ENCODE data around the gene HMGXB4.

Gene HMGXB4

DNA sequence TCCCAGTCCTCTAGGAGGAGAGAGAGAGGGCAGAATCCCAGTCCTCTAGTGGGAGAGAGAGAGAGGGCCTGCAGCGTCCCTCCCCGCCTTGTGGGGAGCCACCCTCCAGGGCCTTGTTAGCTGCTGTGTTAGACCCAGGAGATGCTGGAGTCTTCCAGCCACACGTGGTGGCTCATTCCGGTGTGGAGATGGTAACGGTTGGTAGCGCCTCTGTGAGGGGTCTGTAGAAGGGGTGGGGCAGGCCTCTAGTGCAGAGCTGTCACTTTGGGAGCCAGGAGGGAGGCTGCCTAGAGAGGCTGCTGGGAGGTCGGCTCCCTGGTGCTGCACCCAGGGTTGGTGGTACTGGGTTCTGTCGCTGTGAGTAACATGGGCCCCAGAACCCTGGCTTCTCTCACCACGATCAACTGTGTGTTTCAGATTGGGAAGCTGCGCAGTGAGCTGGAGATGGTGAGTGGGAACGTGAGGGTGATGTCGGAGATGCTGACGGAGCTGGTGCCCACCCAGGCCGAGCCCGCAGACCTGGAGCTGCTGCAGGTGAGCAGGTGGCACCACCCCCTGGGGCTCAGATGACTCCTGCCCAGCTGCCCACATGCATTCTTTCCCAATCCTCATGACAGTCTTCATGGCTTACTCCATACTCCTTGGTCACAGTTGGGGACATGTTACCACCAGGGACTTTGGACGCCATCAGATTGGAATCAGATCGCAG lies 69.7 kb downstream of the HMGXB4 start:
- no peak for DNase-seq (ENCODE audit: low read depth in 2 of 2)

DNA sequence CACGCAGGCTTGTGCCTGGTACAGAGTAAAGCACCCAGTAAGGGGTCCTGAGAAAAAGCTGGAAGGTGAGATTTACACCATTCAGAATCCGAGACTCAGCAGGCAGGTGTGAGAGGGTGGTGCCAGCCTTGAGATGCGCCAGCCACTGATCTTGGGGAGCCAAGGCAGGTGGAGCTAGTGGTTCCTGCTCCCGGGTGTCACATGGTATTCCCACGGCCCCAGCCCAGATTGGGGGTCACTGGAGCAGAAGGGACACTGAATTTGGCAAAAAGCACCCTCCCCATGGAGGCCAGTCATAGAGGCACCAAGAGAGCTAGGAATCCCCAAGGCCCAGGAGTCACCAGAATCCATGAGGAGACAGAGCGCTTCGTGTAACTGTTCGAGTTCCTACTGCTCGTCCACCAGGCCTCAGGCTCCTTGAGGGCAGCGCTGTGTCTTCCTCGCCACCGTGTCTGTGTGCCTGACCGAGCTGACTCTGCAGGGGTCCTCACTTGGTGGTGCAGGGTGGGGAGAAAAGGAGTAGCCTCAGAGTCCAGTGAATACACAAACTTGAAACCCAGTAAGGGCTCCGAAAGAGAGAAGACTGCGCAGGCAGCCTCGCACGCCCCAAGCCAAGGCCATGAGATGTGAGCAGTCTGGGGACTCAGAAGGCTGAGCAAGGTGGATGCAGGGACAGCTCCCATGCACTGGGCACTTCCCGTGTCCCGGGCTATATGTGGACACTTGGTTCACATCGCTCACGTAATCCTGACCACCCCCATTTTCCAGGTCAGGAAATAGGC lies 70.6 kb downstream of the HMGXB4 start:
- DNase-seq (ENCODE audit: low read depth in 2 of 2) = no peak

DNA sequence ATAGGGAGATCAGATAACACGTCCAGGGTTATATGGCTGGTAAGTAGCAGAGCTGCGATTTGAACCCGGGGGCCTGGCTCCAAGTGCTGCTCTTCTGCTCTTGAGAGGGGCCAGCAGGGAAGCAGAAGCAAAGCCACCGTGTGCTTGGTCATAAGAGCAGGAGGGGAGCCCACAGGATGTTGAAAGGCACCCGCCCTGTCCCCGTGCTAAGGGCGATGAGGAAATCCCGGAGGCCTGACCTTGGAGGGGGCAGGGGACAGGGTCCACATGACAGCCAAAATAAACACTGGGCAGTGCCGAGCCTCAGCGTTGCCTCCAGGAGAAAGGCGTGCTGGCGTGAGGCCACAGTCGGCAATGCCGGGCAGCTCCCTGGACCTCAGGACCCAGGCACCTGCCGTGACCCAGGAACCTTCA lies 71.2 kb downstream of the HMGXB4 start:
- no peak for DNase-seq (ENCODE audit: low read depth in 2 of 2)

DNA sequence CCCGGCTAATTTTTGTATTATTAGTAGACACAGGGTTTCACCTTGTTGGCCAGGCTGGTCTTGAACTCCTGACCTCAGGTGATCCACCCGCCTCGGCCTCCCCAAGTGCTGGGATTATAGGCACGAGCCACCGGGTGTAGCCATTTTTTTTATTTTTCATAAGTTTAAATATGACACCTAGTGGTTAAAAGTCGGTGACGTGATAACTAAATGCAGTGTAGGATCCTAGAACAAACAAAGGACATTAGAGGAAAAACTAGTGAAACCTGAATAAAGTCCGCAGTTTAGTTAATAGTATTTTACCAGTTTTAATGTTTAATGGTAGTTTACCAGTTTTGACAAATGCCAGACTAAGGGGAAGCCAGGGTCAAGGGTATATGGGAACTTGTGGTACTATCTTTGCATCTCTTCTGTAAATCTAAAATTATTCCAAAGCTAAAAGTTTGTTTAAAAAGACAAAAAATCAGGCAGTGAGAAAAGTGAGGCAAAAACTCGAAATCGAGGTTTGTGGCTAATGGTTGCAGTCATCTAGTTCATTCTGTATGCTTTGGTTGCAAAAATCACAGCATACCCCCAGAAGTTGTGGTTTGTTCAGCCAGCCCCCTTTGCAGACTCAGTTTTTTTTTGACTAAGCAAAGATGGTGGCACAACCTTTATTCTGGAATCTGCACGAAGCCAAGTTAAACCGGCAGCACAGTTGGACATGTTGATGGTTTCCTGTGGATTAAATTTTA lies 72.0 kb downstream of the HMGXB4 start:
- no peak for DNase-seq (ENCODE audit: low read depth in 2 of 2)

DNA sequence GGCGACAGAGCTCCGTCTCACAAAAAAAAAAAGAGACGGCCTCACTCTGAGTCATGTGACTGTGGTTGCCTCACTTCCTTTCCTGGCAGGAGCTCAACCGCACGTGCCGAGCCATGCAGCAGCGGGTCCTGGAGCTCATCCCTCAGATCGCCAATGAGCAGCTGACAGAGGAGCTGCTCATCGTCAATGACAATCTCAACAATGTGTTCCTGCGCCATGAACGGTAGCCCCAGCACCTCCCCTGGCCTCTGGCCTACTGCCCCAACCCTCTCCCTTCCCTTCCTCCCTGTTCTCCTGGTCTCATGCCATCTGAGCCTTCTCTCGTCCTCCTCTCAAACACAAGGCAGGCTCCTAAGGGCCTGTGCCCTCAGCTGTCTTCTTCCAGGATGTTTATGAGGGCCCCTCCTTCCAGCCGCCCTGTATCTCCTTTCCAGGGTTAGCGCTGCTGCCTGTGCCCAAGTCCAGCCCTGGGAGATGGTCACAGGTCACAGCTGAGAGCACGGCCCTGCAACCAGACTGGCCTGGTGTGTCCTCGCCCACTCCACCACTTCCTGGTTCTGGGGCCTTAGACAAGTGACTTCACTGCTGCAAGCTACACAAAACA lies 73.1 kb downstream of the HMGXB4 start:
- peak in 1 of 2 donors; percentile 56 for DNase-seq (ENCODE audit: low read depth in 2 of 2)

DNA sequence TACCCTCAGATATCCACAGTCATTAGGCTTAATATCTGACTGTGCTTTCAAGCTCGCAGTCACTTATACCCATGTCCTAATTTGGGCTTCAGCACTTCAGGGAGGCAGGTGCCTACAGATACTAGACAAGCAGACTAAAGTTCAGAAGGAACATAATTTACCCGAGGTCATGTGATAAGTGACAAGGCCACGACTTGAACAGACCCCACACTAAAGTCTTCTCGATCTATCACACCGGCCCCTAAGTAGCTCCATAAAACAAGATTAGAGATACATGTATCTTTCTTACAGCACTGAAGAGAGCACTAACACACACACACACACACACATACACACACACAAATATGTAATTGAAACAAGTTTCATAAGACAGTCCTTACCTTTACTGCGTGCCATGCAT lies 75.0 kb downstream of the HMGXB4 start:
- no peak for DNase-seq (ENCODE audit: low read depth in 2 of 2)

DNA sequence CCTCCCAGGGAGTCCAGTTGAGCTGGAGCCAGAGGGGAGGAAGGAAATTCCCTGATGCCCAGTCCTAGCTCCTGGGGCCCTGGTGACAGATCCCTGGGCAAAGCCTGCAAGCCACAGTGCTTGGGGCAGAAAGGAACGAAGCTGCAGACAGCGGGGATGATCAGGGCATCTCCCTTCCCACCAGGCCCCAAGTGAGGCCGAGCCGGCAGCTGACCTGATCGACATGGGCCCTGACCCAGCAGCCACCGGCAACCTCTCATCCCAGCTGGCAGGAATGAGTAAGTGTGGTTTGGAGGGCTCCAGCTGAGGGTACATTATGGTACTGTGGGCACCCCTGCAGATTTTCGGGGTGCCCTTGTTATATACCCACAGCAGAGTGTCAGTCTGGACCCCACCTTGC lies 75.9 kb downstream of the HMGXB4 start:
- DNase-seq (ENCODE audit: low read depth in 2 of 2) = no peak

DNA sequence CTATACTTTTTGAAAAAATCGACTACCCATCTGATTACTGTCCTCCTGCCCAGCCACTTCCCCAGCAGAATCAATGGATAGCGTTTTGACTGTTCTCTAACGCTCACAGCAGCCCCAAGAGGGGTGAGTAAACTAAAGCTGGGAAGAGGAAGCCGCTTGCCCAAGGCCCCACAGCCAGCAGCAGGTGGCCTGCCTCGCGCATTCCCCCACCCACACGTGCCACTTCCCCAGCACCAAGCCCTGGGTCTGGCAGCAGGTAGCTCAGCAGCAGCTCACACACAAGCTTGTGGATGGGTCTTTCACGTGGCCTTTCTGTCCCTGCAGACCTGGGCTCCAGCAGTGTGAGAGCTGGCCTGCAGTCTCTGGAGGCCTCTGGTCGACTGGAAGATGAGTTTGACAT lies 76.7 kb downstream of the HMGXB4 start:
- peak in 1 of 2 donors; percentile 39 for DNase-seq (ENCODE audit: low read depth in 2 of 2)

DNA sequence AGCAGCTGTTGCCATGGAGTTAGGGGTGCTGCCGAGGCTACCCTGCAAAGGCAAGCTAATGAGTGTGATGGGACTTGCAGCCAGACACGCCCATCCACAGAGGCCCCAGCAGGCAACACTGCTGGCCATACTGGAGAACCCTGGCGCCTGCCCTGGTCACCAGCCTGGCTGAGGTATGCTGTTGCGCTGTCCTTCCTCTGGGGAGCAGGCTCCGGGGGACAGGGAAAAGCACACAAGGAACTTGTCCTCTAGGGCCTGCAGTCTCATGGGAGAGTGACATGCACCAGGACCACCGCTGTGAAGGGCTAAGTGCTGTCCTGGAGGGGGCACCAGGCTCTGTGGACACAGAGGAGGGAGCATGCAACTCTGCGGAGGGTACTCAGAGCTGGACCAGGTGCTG lies 78.2 kb downstream of the HMGXB4 start:
- DNase-seq (ENCODE audit: low read depth in 2 of 2) = no peak

DNA sequence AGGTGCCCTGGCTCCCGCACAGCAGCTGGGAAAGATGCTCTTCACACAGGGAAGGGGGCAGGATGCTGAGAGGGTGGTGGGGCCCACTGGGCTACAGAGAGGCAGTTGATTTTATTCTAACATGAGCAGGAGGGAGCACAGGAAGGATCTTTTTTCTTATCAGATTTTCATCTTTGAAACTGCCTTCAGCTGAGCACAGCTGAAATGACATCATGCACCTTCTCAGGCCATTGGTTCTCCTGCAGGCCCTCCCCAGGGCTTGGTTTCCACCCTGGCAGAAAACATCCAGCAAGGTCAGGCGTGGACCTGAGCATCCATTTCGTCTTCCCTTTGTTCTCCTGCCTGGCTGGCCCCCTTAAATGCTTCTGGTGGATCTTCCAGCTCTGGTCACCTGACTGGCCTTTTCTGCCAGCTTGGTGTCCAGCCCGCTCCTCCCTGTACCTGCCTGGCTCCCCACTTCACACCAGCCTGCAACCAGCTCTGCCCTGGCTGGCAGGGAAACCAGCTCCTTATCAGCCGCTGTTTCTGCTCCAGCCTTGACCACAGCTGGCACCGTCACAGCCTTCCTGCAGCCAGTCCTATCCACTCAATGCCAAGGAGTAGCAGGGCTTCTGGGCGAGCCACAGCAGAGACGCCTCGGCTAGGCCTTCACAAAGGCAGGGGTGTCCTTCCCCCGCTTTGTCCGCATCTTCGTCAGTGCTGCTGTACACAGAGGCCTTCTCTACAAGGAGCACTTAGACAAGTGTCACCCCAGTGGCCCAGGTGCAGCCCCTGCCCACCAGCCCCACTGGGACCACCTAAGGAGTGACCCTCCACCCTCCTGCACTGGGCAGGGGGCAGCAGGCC lies 78.9 kb downstream of the HMGXB4 start:
- no peak for DNase-seq (ENCODE audit: low read depth in 2 of 2)

DNA sequence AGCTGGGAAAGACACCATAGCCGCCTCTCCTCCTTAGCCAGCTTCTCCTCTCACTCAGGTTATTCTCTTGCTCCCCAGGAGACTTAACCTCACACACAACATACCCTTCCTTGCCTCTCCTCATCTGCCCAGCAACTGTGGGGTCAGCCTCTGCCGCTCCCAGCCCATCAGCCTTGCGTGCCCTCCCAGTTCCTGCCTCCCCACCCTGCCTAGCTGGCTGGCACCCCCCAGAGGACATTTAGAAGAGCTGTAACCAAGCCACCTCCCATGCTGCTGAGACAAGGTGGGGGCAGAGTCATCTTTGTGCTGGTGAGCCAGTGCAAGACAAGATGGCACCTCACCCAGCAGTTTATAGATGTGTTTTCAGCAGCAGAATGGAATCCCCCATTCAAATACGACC lies 80.6 kb downstream of the HMGXB4 start:
- DNase-seq (ENCODE audit: low read depth in 2 of 2) = no peak

DNA sequence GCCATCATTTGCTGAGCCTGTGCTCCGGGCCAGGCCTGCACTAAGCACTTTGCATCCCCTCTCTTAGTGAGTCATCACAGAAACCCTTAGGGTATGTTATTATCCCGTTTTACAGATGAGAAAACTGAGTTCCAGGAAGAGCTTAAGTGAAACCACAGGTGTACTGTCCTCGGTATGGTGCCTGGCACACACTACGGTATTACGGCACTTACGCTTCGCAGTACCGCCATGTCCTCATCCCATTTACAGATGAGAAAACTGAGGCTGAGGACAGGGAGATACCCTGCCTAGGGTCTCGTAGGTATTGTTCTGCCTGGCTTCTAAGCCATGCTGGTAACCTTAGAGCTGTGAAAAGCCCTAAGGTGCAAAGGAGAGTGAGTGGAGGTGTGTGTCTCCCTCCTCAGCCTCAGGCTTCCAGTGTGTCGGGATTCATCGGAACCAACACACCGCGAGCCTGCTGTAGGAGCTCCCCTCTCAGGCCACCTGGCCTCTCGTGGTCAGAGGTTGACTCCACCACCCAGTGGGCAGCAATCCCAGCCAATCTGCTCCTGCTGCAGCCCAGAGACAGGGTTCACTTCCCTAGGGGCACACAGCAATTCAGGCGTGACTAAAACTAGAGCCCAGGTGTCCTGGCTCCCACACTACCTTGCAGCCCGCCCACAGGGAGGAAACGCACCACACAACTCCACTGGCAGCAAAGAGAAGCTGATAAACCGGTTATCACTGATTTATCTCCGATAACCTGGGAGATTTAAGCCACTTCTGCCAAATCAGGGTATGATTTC lies 84.0 kb downstream of the HMGXB4 start:
- no peak for DNase-seq (ENCODE audit: low read depth in 2 of 2)

DNA sequence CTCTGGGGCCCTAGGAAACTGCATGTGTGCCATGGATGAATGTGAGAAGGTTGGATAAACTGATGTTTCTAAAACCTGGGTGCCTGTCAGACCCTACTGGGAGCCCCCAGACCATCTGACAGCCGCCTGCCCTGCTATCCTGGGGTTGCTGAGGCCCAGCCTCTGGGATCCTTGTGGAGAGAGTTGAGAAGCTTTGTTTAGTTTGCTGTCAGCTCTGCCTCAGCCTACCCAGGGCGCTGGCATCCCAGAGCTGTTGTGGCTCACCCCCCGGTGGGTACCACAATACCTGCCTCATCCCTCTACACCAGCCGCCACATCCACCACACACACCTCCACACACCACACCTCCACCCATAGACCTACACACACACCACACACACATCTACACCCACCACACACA lies 85.1 kb downstream of the HMGXB4 start:
- no peak for DNase-seq (ENCODE audit: low read depth in 2 of 2)

DNA sequence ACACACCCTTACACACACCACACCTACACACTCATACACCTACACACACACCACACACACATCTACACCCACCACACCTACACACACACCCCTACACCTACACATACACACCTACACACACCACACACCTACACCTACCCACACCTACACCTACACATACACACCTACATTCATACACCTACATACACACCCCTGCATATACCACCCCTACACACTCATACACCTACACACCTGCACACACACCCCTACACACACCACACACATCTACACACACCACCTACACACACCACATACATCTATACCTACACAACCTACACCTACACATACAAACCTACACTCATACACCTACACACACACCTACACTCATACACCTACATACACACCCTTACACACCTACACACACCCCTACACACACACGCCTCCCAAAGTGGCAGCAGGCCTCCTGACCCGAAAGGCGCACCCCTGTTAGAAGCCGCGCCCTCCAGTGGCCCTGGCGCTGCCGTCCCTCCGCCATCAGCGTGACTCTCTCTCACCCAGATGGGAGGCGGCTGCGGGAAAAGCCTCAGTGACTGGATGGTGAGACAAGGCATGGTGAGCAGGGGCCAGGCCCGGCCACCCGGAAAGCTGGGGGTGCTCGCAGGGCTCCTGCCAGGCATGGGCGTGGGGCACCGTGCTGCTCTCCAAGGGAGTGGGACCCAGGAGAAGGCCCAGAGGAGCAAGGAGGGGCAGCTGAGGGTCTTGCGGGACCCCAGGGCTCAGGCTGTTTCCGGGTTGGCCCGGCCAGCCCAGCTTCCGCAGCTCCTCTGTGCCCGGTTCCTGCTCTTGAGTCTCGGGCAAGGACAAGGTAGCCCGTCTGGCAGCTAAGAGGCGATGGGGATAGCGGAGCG lies 86.6 kb downstream of the HMGXB4 start:
- no peak for DNase-seq (ENCODE audit: low read depth in 2 of 2)

DNA sequence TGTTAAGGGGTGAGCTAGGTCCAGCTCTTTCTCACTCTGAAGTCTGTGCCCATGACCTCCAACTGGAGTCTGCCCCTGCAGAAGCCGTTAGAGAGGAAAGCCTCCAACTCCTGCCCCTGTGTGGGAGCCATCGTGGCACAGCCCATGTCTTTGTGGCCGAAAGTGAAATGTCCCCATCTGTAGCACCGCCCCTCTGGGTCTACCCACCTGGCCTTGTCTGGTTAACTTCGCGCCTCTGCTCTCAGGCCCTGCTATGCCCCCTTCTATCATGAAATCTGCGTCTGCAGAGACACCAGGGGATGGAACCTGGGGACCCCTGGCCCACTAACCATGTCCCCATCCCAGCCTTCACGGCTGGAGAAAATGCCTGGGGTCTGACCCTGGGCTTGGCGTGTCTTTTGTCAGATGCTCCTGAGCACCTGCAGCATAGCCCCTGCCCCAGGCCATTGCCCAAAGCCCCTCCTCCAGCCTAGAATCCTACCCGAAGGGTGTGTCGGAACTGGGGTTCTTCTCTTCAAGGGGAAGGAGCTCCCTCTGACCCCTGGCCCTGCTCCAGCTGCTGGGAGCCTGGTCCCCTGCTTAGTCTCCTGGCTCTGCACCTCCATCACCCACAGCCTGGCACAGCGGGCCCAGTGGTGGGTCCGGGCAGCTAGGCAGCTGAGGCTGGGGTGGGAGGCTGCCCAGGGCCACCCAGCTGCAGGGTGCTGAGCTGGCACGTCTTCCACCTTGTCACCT lies 87.8 kb downstream of the HMGXB4 start:
- no peak for DNase-seq (ENCODE audit: low read depth in 2 of 2)
